H1 (cell line): Measurements from ENCODE around the gene PPCDC.

Source experiments
- CEBPB ChIP-seq: IDR thresholded peaks from 2 replicates; pipeline ENCODE4 v1.6.1; 2012; ENCODE audit warnings: low read depth, low read length
- CTCF ChIP-seq, 3 experiments: IDR thresholded peaks; 1 replicate in 2 of 3; 2 replicates in 1 of 3; pipeline versions ENCODE4 v1.5.1 to v1.6.1; 2011; ENCODE audit warnings: low read length in 3 of 3, mild to moderate bottlenecking in 3 of 3, inconsistent platforms in 2 of 3, low read depth in 1 of 3, moderate library complexity in 1 of 3; ENCODE audit not compliant: insufficient read depth in 1 of 3; ENCODE audit errors: control extremely low read depth in 1 of 3
- EP300 ChIP-seq, 2 experiments: IDR thresholded peaks; 1 replicate in 1 of 2; 2 replicates in 1 of 2; pipeline ENCODE4 v1.6.1; 2011 to 2012; ENCODE audit warnings: low read depth in 2 of 2, low read length in 2 of 2, mild to moderate bottlenecking in 2 of 2, borderline replicate concordance in 1 of 2, inconsistent platforms in 1 of 2, moderate library complexity in 1 of 2
- RAD21 ChIP-seq, 2 experiments: IDR thresholded peaks in 1 of 2; conservative IDR thresholded peaks in 1 of 2; 2 replicates each; pipeline ENCODE4 v1.6.1; 2011; ENCODE audit warnings: low read depth in 2 of 2, low read length in 2 of 2, improper control_type of control experiment in 1 of 2, inconsistent platforms in 1 of 2, mild to moderate bottlenecking in 1 of 2, moderate library complexity in 1 of 2
- ZNF274 ChIP-seq: IDR thresholded peaks from 2 replicates; pipeline ENCODE4 v1.7.0; 2012; ENCODE audit warnings: low read length, borderline replicate concordance; ENCODE audit errors: extremely low read depth

DNA sequence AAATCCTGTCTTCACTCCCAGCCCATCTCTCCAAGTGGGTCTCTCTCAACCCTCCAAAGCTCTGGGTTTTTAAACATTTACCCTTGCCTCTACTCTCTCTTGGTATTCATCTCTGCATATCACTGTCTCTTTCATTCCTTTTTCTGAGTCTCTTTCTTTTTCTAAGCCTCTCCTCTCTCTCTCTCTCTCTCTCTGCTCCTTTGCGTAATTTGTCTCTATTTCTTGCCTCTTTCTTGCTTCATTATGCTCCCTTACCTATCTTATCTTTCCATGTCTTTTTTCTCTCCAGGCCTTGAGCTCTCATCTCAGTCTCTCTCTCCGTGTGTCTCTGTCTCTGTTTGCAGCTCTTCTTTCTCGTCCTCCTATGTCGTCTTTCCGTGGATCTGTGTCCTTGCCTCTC is 28.7 kb upstream of the PPCDC start:
- TF ChIP-seq EP300 (IDR thresholded peaks at IDR 0.05; ENCODE audit: borderline replicate concordance in 1 of 2, low read depth in 2 of 2, low read length in 2 of 2) (no peak), CEBPB (no peak), CTCF (IDR thresholded peaks at IDR 0.05; ENCODE audit: control extremely low read depth in 1 of 3, insufficient read depth in 1 of 3, low read depth in 1 of 3, low read length in 3 of 3) (no peak), RAD21 (IDR thresholded peaks at IDR 0.05 in 1 of 2, conservative IDR thresholded peaks at IDR 0.05 in 1 of 2; ENCODE audit: low read depth in 2 of 2, low read length in 2 of 2) (no peak), ZNF274 (no peak)
